Loucy (cell line): ENCODE measurements around the gene METRNL.
"Not testable (repeated sequence)": the region's sequence is repeated elsewhere in the genome, so short reads cannot be mapped to it uniquely, and the experiment has no call there.

Experiments used
- H2AFZ ChIP-seq: fragments of 200-600 bp; sonication (generic); 2 replicates; pipeline ENCODE4 v1.6.0; 2016; ENCODE audit warnings: antibody characterized with exemption, mild to moderate bottlenecking, low read length, moderate library complexity
- H3F3A ChIP-seq: fragments of 200-600 bp; 2 replicates; pipeline ENCODE4 v1.6.0; 2016; ENCODE audit warnings: antibody characterized with exemption, low read depth, mild to moderate bottlenecking
- H3K27me3 ChIP-seq: fragments of 200-600 bp; sonication (generic); 2 replicates; pipeline ENCODE4 v1.6.1; 2014; ENCODE audit warnings: low read length, mild to moderate bottlenecking; ENCODE audit not compliant: insufficient read depth, poor library complexity, severe bottlenecking
- H3K36me3 ChIP-seq: fragments of 200-600 bp; sonication (generic); 2 replicates; pipeline ENCODE4 v1.6.1; 2016; ENCODE audit warnings: low read length; ENCODE audit not compliant: insufficient read depth
- H3K4me1 ChIP-seq: fragments of 200-600 bp; sonication (generic); 2 replicates; pipeline ENCODE4 v1.5.1; 2014; ENCODE audit warnings: low read length, mild to moderate bottlenecking; ENCODE audit not compliant: insufficient read depth, poor library complexity, severe bottlenecking
- H3K4me2 ChIP-seq: fragments of 200-600 bp; sonication (generic); 2 replicates; pipeline ENCODE4 v1.6.0; 2014; ENCODE audit warnings: antibody characterized with exemption, low read length, low read depth, mild to moderate bottlenecking; ENCODE audit not compliant: poor library complexity, severe bottlenecking
- H3K4me3 ChIP-seq: fragments of 200-600 bp; sonication (generic); 2 replicates; pipeline ENCODE4 v1.5.1; 2014; ENCODE audit warnings: low read length, mild to moderate bottlenecking, mixed read lengths; ENCODE audit not compliant: poor library complexity, severe bottlenecking
- H3K79me2 ChIP-seq: fragments of 200-600 bp; sonication (generic); 2 replicates; pipeline ENCODE4 v1.6.1; 2014; ENCODE audit warnings: low read length; ENCODE audit not compliant: insufficient read depth
- H3K9ac ChIP-seq: fragments of 200-600 bp; sonication (generic); 2 replicates; pipeline ENCODE4 v1.6.0; 2014; ENCODE audit warnings: mild to moderate bottlenecking, low read depth, low read length, moderate library complexity; ENCODE audit not compliant: poor library complexity, severe bottlenecking
- H3K9me2 ChIP-seq: fragments of 200-600 bp; sonication (generic); replicated peaks from 2 replicates; pipeline ENCODE4 v1.6.1; 2016; ENCODE audit warnings: low read depth, low read length, mixed read lengths
- H3K9me3 ChIP-seq: fragments of 200-600 bp; sonication (generic); 2 replicates; pipeline ENCODE4 v1.6.1; 2014; ENCODE audit warnings: mild to moderate bottlenecking, antibody characterized with exemption, low read length, low read depth; ENCODE audit not compliant: insufficient read depth
- H4K20me1 ChIP-seq: fragments of 200-600 bp; sonication (generic); 2 replicates; pipeline ENCODE4 v1.6.0; 2014; ENCODE audit warnings: antibody characterized with exemption, low read length, mild to moderate bottlenecking; ENCODE audit not compliant: insufficient read depth, poor library complexity, severe bottlenecking
- CTCF ChIP-seq: fragments of 200-600 bp; sonication (generic); conservative IDR thresholded peaks from 2 replicates; pipeline ENCODE4 v1.5.1; 2014; ENCODE audit warnings: mild to moderate bottlenecking, antibody characterized with exemption, low read length
- EZH2phosphoT487 ChIP-seq: fragments of 200-600 bp; IDR thresholded peaks from 2 replicates; pipeline ENCODE4 v1.6.1; 2018; ENCODE audit warnings: antibody characterized with exemption, mild to moderate bottlenecking, moderate library complexity, borderline replicate concordance

METRNL gene

GRCh38 chr17:83132251-83133081 lies 53.1 kb downstream of the METRNL start:
- H3K36me3 ChIP-seq, result no peaks in the 10 kb centered on the region
- TF ChIP-seq CTCF, result peak; percentile 40
- no peak for TF ChIP-seq EZH2phosphoT487
- no peaks in the 10 kb centered on the region for H3K27me3 ChIP-seq
- no peak overlapping the region for H2AFZ ChIP-seq
- peaks cover 28% of the 10 kb centered on the region for H3K4me1 ChIP-seq
- H3K4me3 ChIP-seq, result no peak overlapping the region
- H3K4me2 ChIP-seq, result peak overlapping the region; percentile 19
- H3K9me2 ChIP-seq, result no peaks in the 10 kb centered on the region
- H4K20me1 ChIP-seq, result no peaks in the 10 kb centered on the region
- no peaks in the 10 kb centered on the region for H3F3A ChIP-seq
- H3K79me2 ChIP-seq, result no peaks in the 10 kb centered on the region
- no peaks in the 10 kb centered on the region for H3K9me3 ChIP-seq
- peak overlapping the region; percentile 3 for H3K9ac ChIP-seq

GRCh38 chr17:83133302-83134121 lies 54.1 kb downstream of the METRNL start:
- no peak overlapping the region for H2AFZ ChIP-seq
- H4K20me1 ChIP-seq, result no peaks in the 10 kb centered on the region
- H3K79me2 ChIP-seq, result no peaks in the 10 kb centered on the region
- no peaks in the 10 kb centered on the region for H3K9me3 ChIP-seq
- H3K27me3 ChIP-seq, result no peaks in the 10 kb centered on the region
- H3K9me2 ChIP-seq, result no peaks in the 10 kb centered on the region
- H3K4me3 ChIP-seq, result no peak overlapping the region
- no peak overlapping the region for H3K9ac ChIP-seq
- H3K4me1 ChIP-seq, result peaks cover 28% of the 10 kb centered on the region
- H3K36me3 ChIP-seq, result no peaks in the 10 kb centered on the region
- TF ChIP-seq EZH2phosphoT487, result no peak
- no peak for TF ChIP-seq CTCF
- no peaks in the 10 kb centered on the region for H3F3A ChIP-seq
- H3K4me2 ChIP-seq, result no peak overlapping the region

- not testable (repeated sequence) for H3K36me3 ChIP-seq, H3K27me3 ChIP-seq, H3K4me2 ChIP-seq, H4K20me1 ChIP-seq, H3K9me2 ChIP-seq, H3K9me3 ChIP-seq, H3K4me3 ChIP-seq, H3K9ac ChIP-seq, H2AFZ ChIP-seq, H3F3A ChIP-seq, H3K79me2 ChIP-seq
- H3K4me1 ChIP-seq, result peaks cover 28% of the 10 kb centered on the region
Measured at GRCh38 chr17:83134456-83134855, 55.0 kb downstream of the METRNL start.
